Smooth muscle cell (in vitro differentiated cells): ENCODE measurements around the gene SLC2A5. TPM values are rescaled to one million over a fixed set of nuclear protein-coding genes. Genes with fewer than 3 reads are reported as not detected.

Experiments
- DNase-seq: peaks from one replicate; lab custom pipeline; 2025; ENCODE audit not compliant: unreplicated experiment; lab: John Stamatoyannopoulos, UW
- H2AFZ ChIP-seq: fragments of 200-600 bp; sonication (generic); 2 replicates; pipeline ENCODE4 v1.6.0; 2016; ENCODE audit warnings: antibody characterized with exemption, low read depth, mild to moderate bottlenecking
- H3F3A ChIP-seq: fragments of 200-600 bp; sonication (generic); 2 replicates; pipeline ENCODE4 v1.6.0; 2017; ENCODE audit warnings: antibody characterized with exemption, low read depth
- H3K27ac ChIP-seq: fragments of 200-600 bp; sonication (generic); 2 replicates; pipeline ENCODE4 v1.5.1; 2016; ENCODE audit warnings: low read depth, mild to moderate bottlenecking
- H3K27me3 ChIP-seq: fragments of 200-600 bp; sonication (generic); 2 replicates; pipeline ENCODE4 v1.6.1; 2016; ENCODE audit warnings: low read depth, mild to moderate bottlenecking
- H3K36me3 ChIP-seq: fragments of 200-600 bp; sonication (generic); 2 replicates; pipeline ENCODE4 v1.5.1; 2016; ENCODE audit warnings: low read depth
- H3K4me1 ChIP-seq: fragments of 200-600 bp; sonication (generic); 2 replicates; pipeline ENCODE4 v1.5.1; 2016; ENCODE audit warnings: low read depth
- H3K4me2 ChIP-seq: fragments of 200-600 bp; sonication (generic); 2 replicates; pipeline ENCODE4 v1.6.0; 2016; ENCODE audit warnings: mild to moderate bottlenecking
- H3K4me3 ChIP-seq: fragments of 200-600 bp; sonication (generic); 2 replicates; pipeline ENCODE4 v1.5.1; 2016; ENCODE audit warnings: mild to moderate bottlenecking
- H3K79me2 ChIP-seq: fragments of 200-600 bp; sonication (generic); 2 replicates; pipeline ENCODE4 v1.6.0; 2016; ENCODE audit warnings: low read depth, mild to moderate bottlenecking
- H3K9ac ChIP-seq: fragments of 200-600 bp; sonication (generic); 2 replicates; pipeline ENCODE4 v1.6.0; 2016; ENCODE audit warnings: low read depth
- H3K9me3 ChIP-seq: fragments of 200-600 bp; sonication (generic); replicated peaks from 2 replicates; pipeline ENCODE4 v1.5.1; 2016; ENCODE audit warnings: low read depth
- H4K20me1 ChIP-seq: fragments of 200-600 bp; sonication (generic); 2 replicates; pipeline ENCODE4 v1.6.0; 2016; ENCODE audit warnings: low read depth
- WGBS: methylation state at CpG from one replicate; pipeline ENCODE4 v1.1.7; 2016; ENCODE audit warnings: low lambda C conversion rate; 5-methylcytosine and 5-hydroxymethylcytosine counted together
- polyA plus RNA-seq: library from polyadenylated mRNA; unstranded; fragments of >200 nt; fragmentation: Nextera tagmentation; extraction: Ambion mirVana; gene quantifications from 2 replicates; pipeline ENCODE4 v1.2.1, GENCODE V29; 2016
- total RNA-seq: library from RNA; depleted of rRNA; stranded (reverse); fragments of >200 nt; gene quantifications from 2 replicates; pipeline ENCODE4 v1.2.3, GENCODE V29; 2014
- TF ChIP-seq, protein P1 (sequence below): fragments of 200-600 bp; sonication (generic); IDR thresholded peaks from 2 replicates; pipeline ENCODE4 v1.5.1; 2017; ENCODE audit warnings: borderline replicate concordance, mild to moderate bottlenecking, antibody characterized with exemption; ENCODE audit not compliant: insufficient read depth, poor library complexity, severe bottlenecking

The SLC2A5 gene
- total and polyA plus RNA-seq, 2 experiments from 2014 or later = 0.04 TPM; not detected in 1

GRCh38 chr1:8992936-8993687 is 76.3 kb downstream of the SLC2A5 start:
- H3K4me2 ChIP-seq = no peak overlapping the region
- H3F3A ChIP-seq = no peaks in the 10 kb centered on the region
- H3K36me3 ChIP-seq = no peaks in the 10 kb centered on the region
- 96% methylated on average over 8 of the region's 8 CpGs for WGBS
- no peaks in the 10 kb centered on the region for H3K4me1 ChIP-seq
- H3K27ac ChIP-seq = no peak overlapping the region
- H4K20me1 ChIP-seq = no peaks in the 10 kb centered on the region
- no peak overlapping the region for H3K4me3 ChIP-seq
- H3K9ac ChIP-seq = no peak overlapping the region
- H2AFZ ChIP-seq = no peak overlapping the region
- TF ChIP-seq, protein P1, sequence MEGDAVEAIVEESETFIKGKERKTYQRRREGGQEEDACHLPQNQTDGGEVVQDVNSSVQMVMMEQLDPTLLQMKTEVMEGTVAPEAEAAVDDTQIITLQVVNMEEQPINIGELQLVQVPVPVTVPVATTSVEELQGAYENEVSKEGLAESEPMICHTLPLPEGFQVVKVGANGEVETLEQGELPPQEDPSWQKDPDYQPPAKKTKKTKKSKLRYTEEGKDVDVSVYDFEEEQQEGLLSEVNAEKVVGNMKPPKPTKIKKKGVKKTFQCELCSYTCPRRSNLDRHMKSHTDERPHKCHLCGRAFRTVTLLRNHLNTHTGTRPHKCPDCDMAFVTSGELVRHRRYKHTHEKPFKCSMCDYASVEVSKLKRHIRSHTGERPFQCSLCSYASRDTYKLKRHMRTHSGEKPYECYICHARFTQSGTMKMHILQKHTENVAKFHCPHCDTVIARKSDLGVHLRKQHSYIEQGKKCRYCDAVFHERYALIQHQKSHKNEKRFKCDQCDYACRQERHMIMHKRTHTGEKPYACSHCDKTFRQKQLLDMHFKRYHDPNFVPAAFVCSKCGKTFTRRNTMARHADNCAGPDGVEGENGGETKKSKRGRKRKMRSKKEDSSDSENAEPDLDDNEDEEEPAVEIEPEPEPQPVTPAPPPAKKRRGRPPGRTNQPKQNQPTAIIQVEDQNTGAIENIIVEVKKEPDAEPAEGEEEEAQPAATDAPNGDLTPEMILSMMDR = peak; percentile 17
- no peak for DNase-seq
- H3K27me3 ChIP-seq = no peaks in the 10 kb centered on the region
- H3K79me2 ChIP-seq = no peaks in the 10 kb centered on the region
- no peaks in the 10 kb centered on the region for H3K9me3 ChIP-seq

- Histone ChIP-seq H3K4me2 (no peak overlapping the region), H3K36me3 (no peaks in the 10 kb centered on the region), H4K20me1 (no peaks in the 10 kb centered on the region), H3K27ac (no peak overlapping the region), H3K9me3 (no peaks in the 10 kb centered on the region), H3F3A (no peaks in the 10 kb centered on the region), H3K79me2 (no peaks in the 10 kb centered on the region), H3K4me3 (no peak overlapping the region), H2AFZ (no peak overlapping the region), H3K4me1 (no peaks in the 10 kb centered on the region), H3K9ac (no peak overlapping the region), H3K27me3 (no peaks in the 10 kb centered on the region)
- TF ChIP-seq, protein P1 = no peak
- no peak for DNase-seq
- WGBS = 58% methylated on average over 2 of the region's 4 CpGs
Measured at GRCh38 chr1:8989821-8990220, 79.6 kb downstream of the SLC2A5 start.

DNA sequence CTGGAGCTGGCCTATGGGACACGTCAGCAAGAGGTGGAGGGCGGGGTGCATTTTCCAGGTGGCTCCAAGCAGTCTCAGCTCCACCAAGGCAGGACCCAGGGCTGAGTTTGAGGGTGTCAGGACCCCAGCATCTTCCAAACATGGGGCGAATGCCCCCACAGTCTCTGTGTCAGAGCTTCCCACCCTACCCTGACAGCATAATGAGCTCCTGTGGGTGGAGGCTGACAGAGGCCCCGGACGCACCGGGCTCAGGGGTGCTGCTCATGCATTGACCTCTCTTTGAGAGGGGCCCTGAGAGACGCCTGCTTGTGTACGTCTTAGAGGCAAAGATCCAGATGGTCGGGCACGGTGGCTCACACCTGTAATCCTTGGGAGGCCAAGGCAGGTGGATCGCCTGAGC is 80.4 kb downstream of the SLC2A5 start:
- H3K9ac ChIP-seq = no peak overlapping the region
- H3K4me2 ChIP-seq = no peak overlapping the region
- no peak overlapping the region for H3K27ac ChIP-seq
- no peaks in the 10 kb centered on the region for H3K9me3 ChIP-seq
- no peaks in the 10 kb centered on the region for H4K20me1 ChIP-seq
- no peak for DNase-seq
- H3K4me3 ChIP-seq = no peak overlapping the region
- H3F3A ChIP-seq = no peaks in the 10 kb centered on the region
- no peaks in the 10 kb centered on the region for H3K36me3 ChIP-seq
- H3K4me1 ChIP-seq = no peaks in the 10 kb centered on the region
- H2AFZ ChIP-seq = no peak overlapping the region
- no peaks in the 10 kb centered on the region for H3K27me3 ChIP-seq
- TF ChIP-seq, protein P1 = no peak
- WGBS = 96% methylated on average over 11 of the region's 11 CpGs
- H3K79me2 ChIP-seq = no peaks in the 10 kb centered on the region

DNA sequence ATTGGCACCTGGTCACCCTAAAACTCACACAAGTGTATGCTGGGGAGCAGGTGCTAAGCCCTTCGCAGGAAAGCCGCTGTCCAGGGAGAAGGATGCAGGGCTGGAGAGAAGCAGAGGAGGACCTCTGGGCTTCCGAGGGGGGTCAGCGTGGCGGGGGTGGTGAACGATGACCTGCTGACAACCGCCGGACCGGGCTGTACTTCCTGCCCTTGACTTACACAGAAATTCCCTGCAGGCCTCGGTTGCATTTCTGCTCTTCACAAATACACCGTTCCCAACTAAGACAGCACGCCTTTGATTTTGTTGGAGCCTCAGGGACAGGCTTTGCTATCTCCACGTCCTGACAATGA is 80.8 kb downstream of the SLC2A5 start:
- Histone ChIP-seq H3K4me2 (no peak overlapping the region), H3K79me2 (no peaks in the 10 kb centered on the region)
- TF ChIP-seq, protein P1 = no peak

More for the DNA sequence above, 80.8 kb downstream of the SLC2A5 start:
- DNase-seq = no peak
- H3K27me3 ChIP-seq = no peaks in the 10 kb centered on the region
- no peak overlapping the region for H3K27ac ChIP-seq
- H3K4me3 ChIP-seq = no peak overlapping the region
- no peak overlapping the region for H2AFZ ChIP-seq
- H3F3A ChIP-seq = no peaks in the 10 kb centered on the region
- H3K36me3 ChIP-seq = no peaks in the 10 kb centered on the region
- no peaks in the 10 kb centered on the region for H3K4me1 ChIP-seq
- 92% methylated on average over 13 of the region's 13 CpGs for WGBS
- H3K9ac ChIP-seq = no peak overlapping the region
- H4K20me1 ChIP-seq = no peaks in the 10 kb centered on the region
- no peaks in the 10 kb centered on the region for H3K9me3 ChIP-seq
